ENCODE measurements around the gene RIMS3. TPM values are rescaled to one million over a fixed set of nuclear protein-coding genes. Genes with fewer than 3 reads are reported as not detected.

RIMS3 gene
- total RNA-seq, 6 donors from 2014 or later = 2.7 to 9.9 (median 3.5) TPM

DNA sequence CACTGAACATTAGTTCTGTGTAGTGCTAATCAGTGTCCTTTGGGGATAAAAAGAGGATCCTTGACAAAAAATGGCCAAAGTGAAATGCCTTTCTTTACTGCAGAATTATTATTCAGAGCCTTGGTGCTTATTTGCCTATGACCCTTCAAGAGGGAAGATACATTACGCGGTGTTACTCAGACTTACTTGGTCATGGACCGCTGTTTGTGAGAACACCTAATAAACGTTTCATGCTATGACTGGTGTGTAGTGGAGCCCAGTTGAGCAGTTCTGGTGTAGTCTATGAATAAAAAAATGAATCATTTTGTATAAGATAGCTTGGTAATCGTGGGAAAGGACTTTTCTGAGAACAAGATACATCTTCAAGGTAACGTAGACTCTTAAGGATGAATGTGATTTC lies 34.3 kb upstream of the RIMS3 start:
- WGBS, 2 donors = 81 to 89% methylated on average over 6 of the region's 6 CpGs
- ATAC-seq (ENCODE audit: low FRiP score in 2 of 2) (no peak), DNase-seq (no peak)
- Histone ChIP-seq H3K36me3 (no peaks in the 10 kb centered on the region), H3K4me1 (peaks cover 31 to 71% (median 38%) of the 10 kb centered on the region in 4 donors), H3K4me3 (no peak overlapping the region), H3K27me3 (no peaks in the 10 kb centered on the region), H3K9me3 (no peaks in the 10 kb centered on the region), H3K27ac (no peak overlapping the region)
- no peak for TF ChIP-seq POLR2A (IDR thresholded peaks at IDR 0.05)
- no peak for TF ChIP-seq EP300 (IDR thresholded peaks at IDR 0.05)
- TF ChIP-seq, protein P1, sequence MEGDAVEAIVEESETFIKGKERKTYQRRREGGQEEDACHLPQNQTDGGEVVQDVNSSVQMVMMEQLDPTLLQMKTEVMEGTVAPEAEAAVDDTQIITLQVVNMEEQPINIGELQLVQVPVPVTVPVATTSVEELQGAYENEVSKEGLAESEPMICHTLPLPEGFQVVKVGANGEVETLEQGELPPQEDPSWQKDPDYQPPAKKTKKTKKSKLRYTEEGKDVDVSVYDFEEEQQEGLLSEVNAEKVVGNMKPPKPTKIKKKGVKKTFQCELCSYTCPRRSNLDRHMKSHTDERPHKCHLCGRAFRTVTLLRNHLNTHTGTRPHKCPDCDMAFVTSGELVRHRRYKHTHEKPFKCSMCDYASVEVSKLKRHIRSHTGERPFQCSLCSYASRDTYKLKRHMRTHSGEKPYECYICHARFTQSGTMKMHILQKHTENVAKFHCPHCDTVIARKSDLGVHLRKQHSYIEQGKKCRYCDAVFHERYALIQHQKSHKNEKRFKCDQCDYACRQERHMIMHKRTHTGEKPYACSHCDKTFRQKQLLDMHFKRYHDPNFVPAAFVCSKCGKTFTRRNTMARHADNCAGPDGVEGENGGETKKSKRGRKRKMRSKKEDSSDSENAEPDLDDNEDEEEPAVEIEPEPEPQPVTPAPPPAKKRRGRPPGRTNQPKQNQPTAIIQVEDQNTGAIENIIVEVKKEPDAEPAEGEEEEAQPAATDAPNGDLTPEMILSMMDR (IDR thresholded peaks at IDR 0.05) = no peak
- no peak for TF ChIP-seq POLR2AphosphoS5 (IDR thresholded peaks at IDR 0.05)

DNA sequence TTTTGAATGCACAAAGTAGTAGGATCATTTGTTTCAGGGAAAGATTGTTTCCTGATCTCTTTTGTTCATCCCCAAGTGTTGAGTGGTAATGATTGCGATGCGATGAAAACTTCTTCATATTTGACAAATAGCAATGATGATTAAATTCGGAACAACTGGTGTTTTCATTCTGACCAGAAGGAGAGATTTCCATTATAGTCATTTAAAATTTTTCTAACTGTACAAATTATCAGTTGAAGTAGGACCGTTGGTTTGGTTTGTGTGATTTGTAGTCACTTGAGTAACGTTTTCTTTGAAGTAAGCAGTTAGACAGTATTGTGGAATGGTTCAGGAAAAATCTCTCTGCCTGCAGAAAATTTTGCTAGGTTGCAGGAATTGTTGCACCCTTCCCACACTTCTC lies 32.0 kb upstream of the RIMS3 start:
- no peaks in the 10 kb centered on the region for H3K36me3 ChIP-seq
- H3K27me3 ChIP-seq = no peaks in the 10 kb centered on the region
- 76 to 80% methylated on average over 5 of the region's 5 CpGs for WGBS, 2 donors

DNA sequence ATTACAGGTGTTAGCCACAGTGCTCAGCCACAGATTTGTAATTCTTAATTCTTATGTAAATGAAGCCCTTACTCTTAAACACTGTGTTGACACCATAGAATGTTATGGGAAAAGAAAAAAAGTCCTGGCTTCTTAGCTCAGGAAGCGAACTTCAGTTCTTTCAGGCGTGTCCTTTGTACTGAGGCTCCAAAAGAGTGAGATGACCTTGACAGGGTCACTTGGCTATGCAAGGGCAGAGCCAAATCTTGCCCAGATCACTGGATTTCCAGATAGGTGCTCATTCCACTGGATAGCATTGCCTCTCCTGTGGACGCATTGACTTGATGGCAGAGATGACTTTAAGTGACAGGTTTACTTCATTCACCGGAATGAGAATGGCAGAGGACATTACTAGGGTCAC lies 30.8 kb upstream of the RIMS3 start:
- no peak for DNase-seq
- TF ChIP-seq POLR2AphosphoS5 (IDR thresholded peaks at IDR 0.05) (no peak), POLR2A (IDR thresholded peaks at IDR 0.05) (no peak), EP300 (IDR thresholded peaks at IDR 0.05) (no peak)
- TF ChIP-seq, protein P1 (IDR thresholded peaks at IDR 0.05) = no peak
- Histone ChIP-seq H3K36me3 (no peaks in the 10 kb centered on the region), H3K9me3 (no peaks in the 10 kb centered on the region), H3K27me3 (no peaks in the 10 kb centered on the region), H3K4me3 (no peak overlapping the region), H3K4me1 (peaks cover 35 to 68% (median 41%) of the 10 kb centered on the region in 4 donors), H3K27ac (no peak overlapping the region)
- no peak for ATAC-seq (ENCODE audit: low FRiP score in 2 of 2)
- WGBS, 2 donors = 87 to 88% methylated on average over 4 of the region's 4 CpGs

More for the DNA sequence above, 32.0 kb upstream of the RIMS3 start:
- Histone ChIP-seq H3K9me3 (no peaks in the 10 kb centered on the region), H3K4me1 (peaks cover 32 to 66% (median 44%) of the 10 kb centered on the region in 4 donors), H3K27ac (no peak overlapping the region), H3K4me3 (no peak overlapping the region)
- no peak for DNase-seq
- no peak for TF ChIP-seq EP300 (IDR thresholded peaks at IDR 0.05)
- TF ChIP-seq, protein P1 (IDR thresholded peaks at IDR 0.05) = no peak
- TF ChIP-seq POLR2AphosphoS5 (IDR thresholded peaks at IDR 0.05) = no peak
- TF ChIP-seq POLR2A (IDR thresholded peaks at IDR 0.05) = no peak
- no peak for ATAC-seq (ENCODE audit: low FRiP score in 2 of 2)

DNA sequence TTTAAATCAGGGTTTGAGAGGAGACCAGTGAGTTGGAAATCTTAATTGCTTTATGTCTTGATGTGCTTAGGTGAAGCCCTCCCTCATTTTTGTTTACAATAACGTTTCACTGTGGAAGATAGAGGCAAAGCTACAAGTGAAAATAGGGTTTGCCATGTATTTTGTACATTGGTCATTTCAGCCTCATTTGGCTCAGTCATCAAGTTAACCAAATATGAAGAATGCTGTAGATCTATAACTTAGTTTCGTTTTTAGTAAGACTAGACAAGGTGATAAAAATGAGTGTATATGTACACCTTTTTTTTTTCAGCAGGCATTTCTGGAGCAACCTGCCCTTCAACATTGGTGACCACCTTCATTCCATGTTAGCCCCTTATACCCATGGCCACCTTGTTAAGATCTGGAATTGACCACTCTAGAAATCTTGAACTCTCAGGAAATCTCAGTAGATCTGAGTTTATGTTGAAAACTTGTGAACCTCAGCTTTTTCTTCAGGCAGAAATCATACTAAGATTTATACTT lies 28.9 kb upstream of the RIMS3 start:
- Histone ChIP-seq H3K4me1 (peaks cover 38 to 60% (median 47%) of the 10 kb centered on the region in 4 donors), H3K4me3 (no peak overlapping the region), H3K9me3 (no peaks in the 10 kb centered on the region), H3K27ac (no peak overlapping the region), H3K36me3 (no peaks in the 10 kb centered on the region), H3K27me3 (no peaks in the 10 kb centered on the region)
- DNase-seq = no peak
- TF ChIP-seq EP300 (IDR thresholded peaks at IDR 0.05) (no peak), POLR2A (IDR thresholded peaks at IDR 0.05) (no peak), POLR2AphosphoS5 (IDR thresholded peaks at IDR 0.05) (no peak)
- TF ChIP-seq, protein P1 (IDR thresholded peaks at IDR 0.05) = no peak
- 51 to 53% methylated on average over 2 of the region's 2 CpGs for WGBS, 2 donors
- ATAC-seq (ENCODE audit: low FRiP score in 2 of 2) = no peak

DNA sequence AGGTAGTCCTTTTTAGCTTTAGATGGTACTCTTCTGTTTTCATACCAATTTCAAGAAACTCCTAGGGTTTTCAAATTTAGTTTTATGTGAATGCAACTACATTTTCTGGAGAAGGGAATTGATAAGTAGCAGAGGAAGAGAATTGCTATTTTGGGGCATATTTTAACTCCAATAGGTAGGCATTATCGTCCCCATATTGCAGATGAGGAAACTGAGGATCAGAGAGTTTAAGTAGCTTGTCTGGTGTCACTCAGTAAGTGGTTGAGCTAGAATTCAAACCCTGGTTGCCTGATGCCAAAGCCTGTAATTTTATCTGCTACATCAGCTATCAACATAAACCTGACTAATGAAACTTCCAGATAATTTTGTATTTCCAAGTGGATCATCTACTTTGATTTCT lies 27.9 kb upstream of the RIMS3 start:
- WGBS, 2 donors = 83 to 94% methylated on average over 1 of the region's 1 CpG
- no peak for DNase-seq
- no peak overlapping the region for H3K4me3 ChIP-seq

More for the DNA sequence above, 27.9 kb upstream of the RIMS3 start:
- no peak for ATAC-seq (ENCODE audit: low FRiP score in 2 of 2)
- Histone ChIP-seq H3K27ac (peak overlapping the region in 2 of 4 donors; percentile 99 to 100), H3K36me3 (no peaks in the 10 kb centered on the region), H3K27me3 (no peaks in the 10 kb centered on the region), H3K9me3 (no peaks in the 10 kb centered on the region), H3K4me1 (peaks cover 32 to 54% (median 43%) of the 10 kb centered on the region in 4 donors)
- TF ChIP-seq POLR2A (IDR thresholded peaks at IDR 0.05) = no peak
- no peak for TF ChIP-seq EP300 (IDR thresholded peaks at IDR 0.05)
- TF ChIP-seq, protein P1 (IDR thresholded peaks at IDR 0.05) = no peak
